ENCODE measurements around the gene LRRC7.
"Not testable (repeated sequence)": the region's sequence is repeated elsewhere in the genome, so short reads cannot be mapped to it uniquely, and the experiment has no call there.

The LRRC7 gene

GRCh38 chr1:69987881-69988280 is 420.2 kb downstream of the LRRC7 start:
- no peak for DNase-seq

GRCh38 chr1:69991644-69992043 is 423.9 kb downstream of the LRRC7 start:
- no peak for DNase-seq

GRCh38 chr1:69992594-69992993 is 424.9 kb downstream of the LRRC7 start:
- DNase-seq = no peak

- DNase-seq = peak; percentile 23
Observed at GRCh38 chr1:69993810-69994209, 426.1 kb downstream of the LRRC7 start.

- DNase-seq = no peak
Observed at GRCh38 chr1:69994241-69994640, 426.5 kb downstream of the LRRC7 start.

- no peak for DNase-seq
Observed at GRCh38 chr1:69998847-69999246, 431.1 kb downstream of the LRRC7 start.

- DNase-seq = no peak
Observed at GRCh38 chr1:70003211-70003908, 435.6 kb downstream of the LRRC7 start.

- DNase-seq = no peak
Observed at GRCh38 chr1:70005386-70006034, 437.8 kb downstream of the LRRC7 start.

GRCh38 chr1:70008660-70009059 is 440.9 kb downstream of the LRRC7 start:
- DNase-seq = no peak

- DNase-seq = no peak
Observed at GRCh38 chr1:70017770-70018169, 450.0 kb downstream of the LRRC7 start.

- DNase-seq = no peak
Observed at GRCh38 chr1:70024272-70024671, 456.6 kb downstream of the LRRC7 start.

- DNase-seq = no peak
Observed at GRCh38 chr1:70025052-70025451, 457.3 kb downstream of the LRRC7 start.

- DNase-seq = no peak
Observed at GRCh38 chr1:70025846-70026245, 458.1 kb downstream of the LRRC7 start.

- DNase-seq = no peak
Observed at GRCh38 chr1:70033266-70033873, 465.6 kb downstream of the LRRC7 start.

GRCh38 chr1:70033936-70034335 is 466.2 kb downstream of the LRRC7 start:
- no peak for DNase-seq

GRCh38 chr1:70034403-70034802 is 466.7 kb downstream of the LRRC7 start:
- peak; percentile 86 for DNase-seq

- DNase-seq = no peak
Observed at GRCh38 chr1:70038025-70038424, 470.3 kb downstream of the LRRC7 start.

- DNase-seq = no peak
Observed at GRCh38 chr1:70039485-70039884, 471.8 kb downstream of the LRRC7 start.

- DNase-seq = no peak
Observed at GRCh38 chr1:70041317-70042045, 473.8 kb downstream of the LRRC7 start.

- no peak for DNase-seq
Observed at GRCh38 chr1:70042090-70042731, 474.5 kb downstream of the LRRC7 start.

- DNase-seq = no peak
Observed at GRCh38 chr1:70043804-70044203, 476.1 kb downstream of the LRRC7 start.

GRCh38 chr1:70044832-70045231 is 477.1 kb downstream of the LRRC7 start:
- no peak for DNase-seq

- not testable (repeated sequence) for DNase-seq
Observed at GRCh38 chr1:70045581-70045980, 477.9 kb downstream of the LRRC7 start.
